Hepatocyte (in vitro differentiated cells): ENCODE measurements around the gene MED23. TPM values are rescaled to one million over a fixed set of nuclear protein-coding genes. Genes with fewer than 3 reads are reported as not detected.

ENCODE experiments used
- DNase-seq: peaks from one replicate; pipeline ENCODE4 v3.0.0-alpha.2; 2016; ENCODE audit warnings: low spot score
- H2AFZ ChIP-seq: fragments of 200-600 bp; sonication (generic); 2 replicates; pipeline ENCODE4 v1.6.0; 2016; ENCODE audit warnings: antibody characterized with exemption, mild to moderate bottlenecking
- H3K27ac ChIP-seq: fragments of 200-600 bp; sonication (generic); 2 replicates; pipeline ENCODE4 v1.5.1; 2016; ENCODE audit warnings: mild to moderate bottlenecking
- H3K27me3 ChIP-seq: fragments of 200-600 bp; sonication (generic); 2 replicates; pipeline ENCODE4 v1.6.1; 2016
- H3K36me3 ChIP-seq: fragments of 200-600 bp; sonication (generic); replicated peaks from 2 replicates; pipeline ENCODE4 v1.5.1; 2016; ENCODE audit warnings: low read depth; ENCODE audit not compliant: insufficient read depth
- H3K4me1 ChIP-seq: fragments of 200-600 bp; sonication (generic); 2 replicates; pipeline ENCODE4 v1.5.1; 2016; ENCODE audit warnings: mild to moderate bottlenecking, moderate library complexity; ENCODE audit not compliant: insufficient read depth
- H3K4me2 ChIP-seq: fragments of 200-600 bp; sonication (generic); 2 replicates; pipeline ENCODE4 v1.6.0; 2016
- H3K4me3 ChIP-seq: fragments of 200-600 bp; sonication (generic); 2 replicates; pipeline ENCODE4 v1.5.1; 2016; ENCODE audit warnings: mild to moderate bottlenecking
- H3K79me2 ChIP-seq: fragments of 200-600 bp; sonication (generic); 2 replicates; pipeline ENCODE4 v1.6.0; 2017; ENCODE audit warnings: mild to moderate bottlenecking
- H3K9me2 ChIP-seq: fragments of 200-600 bp; sonication (generic); replicated peaks from 2 replicates; pipeline ENCODE4 v1.6.0; 2017; ENCODE audit warnings: mild to moderate bottlenecking; ENCODE audit not compliant: insufficient read depth
- H3K9me3 ChIP-seq: fragments of 200-600 bp; sonication (generic); 2 replicates; pipeline ENCODE4 v1.5.1; 2016; ENCODE audit warnings: low read depth, mild to moderate bottlenecking
- H4K20me1 ChIP-seq: fragments of 200-600 bp; sonication (generic); 2 replicates; pipeline ENCODE4 v1.6.0; 2016; ENCODE audit warnings: mild to moderate bottlenecking; ENCODE audit not compliant: insufficient read depth, poor library complexity, severe bottlenecking
- CTCF ChIP-seq: fragments of 200-600 bp; sonication (generic); IDR thresholded peaks from 2 replicates; pipeline ENCODE4 v1.5.1; 2016; ENCODE audit warnings: antibody characterized with exemption, mild to moderate bottlenecking; ENCODE audit not compliant: poor library complexity
- EZH2 ChIP-seq: fragments of 200-600 bp; sonication (generic); IDR thresholded peaks from 2 replicates; pipeline ENCODE4 v1.6.1; 2016; ENCODE audit warnings: antibody characterized with exemption, mild to moderate bottlenecking, borderline replicate concordance
- EZH2phosphoT487 ChIP-seq: fragments of 200-600 bp; sonication (generic); IDR thresholded peaks from one replicate; pipeline ENCODE4 v1.6.1; 2018; ENCODE audit warnings: antibody characterized with exemption, mild to moderate bottlenecking, low read depth, moderate library complexity; ENCODE audit not compliant: unreplicated experiment, severe bottlenecking
- WGBS: methylation state at CpG from one replicate; pipeline ENCODE4 v1.1.6; 2016; ENCODE audit warnings: low lambda C conversion rate; ENCODE audit errors: missing lambda C conversion rate; 5-methylcytosine and 5-hydroxymethylcytosine counted together
- polyA plus RNA-seq: library from polyadenylated mRNA; unstranded; fragments of >200 nt; fragmentation: Nextera tagmentation; extraction: Ambion mirVana; gene quantifications from 2 replicates; pipeline ENCODE4 v1.2.1, GENCODE V29; 2016
- total RNA-seq: library from RNA; depleted of rRNA; stranded (reverse); fragments of >200 nt; gene quantifications from 2 replicates; pipeline ENCODE4 v1.2.3, GENCODE V29; 2014

Gene MED23
- total and polyA plus RNA-seq, 2 experiments from 2014 or later: 13.4 to 42.1 TPM

DNA sequence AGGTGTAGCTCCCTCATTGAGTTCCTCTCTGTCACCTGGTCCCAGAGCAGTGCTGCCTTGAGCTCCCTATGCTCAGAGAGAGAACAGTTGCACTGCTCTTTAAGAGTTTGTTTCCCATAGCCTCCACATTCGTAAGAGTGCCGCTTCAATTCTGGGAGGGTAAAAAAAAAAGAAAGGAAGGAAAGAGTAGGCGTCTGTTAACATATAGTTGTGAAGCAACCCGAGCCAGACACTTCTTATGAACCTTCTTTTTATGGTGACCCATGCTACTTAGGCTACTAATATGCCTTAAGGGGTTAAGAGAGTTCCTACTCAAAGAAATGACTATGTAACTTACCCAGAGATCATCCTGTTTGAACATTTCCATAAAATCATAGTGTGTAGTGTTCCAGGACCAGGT, 59.3 kb downstream of the MED23 start:
- H3K4me3 ChIP-seq: no peak overlapping the region
- no peak for DNase-seq
- TF ChIP-seq CTCF: no peak
- TF ChIP-seq EZH2: no peak
- TF ChIP-seq EZH2phosphoT487: no peak
- H3K79me2 ChIP-seq: no peaks in the 10 kb centered on the region
- no peaks in the 10 kb centered on the region for H4K20me1 ChIP-seq
- H3K9me2 ChIP-seq: no peaks in the 10 kb centered on the region
- WGBS: 80% methylated on average over 4 of the region's 4 CpGs
- no peaks in the 10 kb centered on the region for H3K9me3 ChIP-seq
- no peak overlapping the region for H3K27ac ChIP-seq
- H2AFZ ChIP-seq: no peak overlapping the region
- no peaks in the 10 kb centered on the region for H3K27me3 ChIP-seq
- H3K4me2 ChIP-seq: no peak overlapping the region
- H3K4me1 ChIP-seq: no peaks in the 10 kb centered on the region
- no peaks in the 10 kb centered on the region for H3K36me3 ChIP-seq

- Histone ChIP-seq H3K9me3 (no peaks in the 10 kb centered on the region), H3K27me3 (no peaks in the 10 kb centered on the region), H3K27ac (no peak overlapping the region), H3K4me1 (no peaks in the 10 kb centered on the region), H3K9me2 (no peaks in the 10 kb centered on the region), H3K4me2 (no peak overlapping the region), H3K79me2 (no peaks in the 10 kb centered on the region), H3K4me3 (no peak overlapping the region), H3K36me3 (no peaks in the 10 kb centered on the region), H2AFZ (no peak overlapping the region), H4K20me1 (no peaks in the 10 kb centered on the region)
- TF ChIP-seq EZH2 (no peak), CTCF (no peak), EZH2phosphoT487 (no peak)
- DNase-seq: no peak
- WGBS: 83% methylated on average over 2 of the region's 2 CpGs
Measured at GRCh38 chr6:131565056-131565455, 63.0 kb downstream of the MED23 start.

DNA sequence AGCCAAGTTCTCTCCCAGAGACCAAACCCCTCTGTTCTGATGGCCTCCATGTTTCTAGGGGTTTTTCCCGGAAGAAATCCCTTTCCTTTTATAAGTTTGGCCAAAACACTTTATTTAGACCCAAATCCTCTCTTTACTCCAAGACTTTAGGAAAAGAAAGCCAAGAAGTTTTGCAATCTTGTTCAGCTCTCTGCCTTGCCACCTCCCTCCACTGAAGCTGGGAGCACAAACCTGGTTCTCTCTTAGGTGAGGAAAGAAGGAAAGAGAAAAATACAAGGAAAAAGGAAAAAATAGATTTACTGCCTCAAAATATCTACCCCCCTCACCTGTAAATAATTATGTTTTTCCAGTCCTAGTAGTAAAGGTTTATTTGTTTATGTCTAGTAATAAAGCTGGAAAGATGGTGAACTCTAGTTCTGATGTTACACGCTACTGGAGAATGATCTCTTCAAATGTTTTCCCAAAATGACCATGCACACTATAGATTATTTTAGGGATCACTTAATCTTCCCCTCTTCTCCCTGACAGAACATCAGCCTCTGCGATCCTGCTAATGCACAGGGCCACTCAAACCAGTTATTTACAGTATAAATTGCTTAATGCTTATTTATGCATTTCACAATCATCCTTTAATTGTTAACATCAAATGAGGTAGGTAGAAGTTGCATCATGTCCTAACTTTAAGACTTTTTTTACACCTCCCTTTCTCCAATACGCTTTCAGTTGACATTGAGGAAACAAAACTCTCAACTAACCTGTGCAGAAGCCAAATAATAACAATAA, 65.9 kb downstream of the MED23 start:
- no peak overlapping the region for H2AFZ ChIP-seq
- H3K27me3 ChIP-seq: no peaks in the 10 kb centered on the region
- H3K4me2 ChIP-seq: no peak overlapping the region
- no peak overlapping the region for H3K27ac ChIP-seq
- no peaks in the 10 kb centered on the region for H3K4me1 ChIP-seq
- no peak overlapping the region for H3K4me3 ChIP-seq
- TF ChIP-seq EZH2phosphoT487 (no peak), CTCF (no peak)
- no peaks in the 10 kb centered on the region for H3K9me3 ChIP-seq
- H3K9me2 ChIP-seq: no peaks in the 10 kb centered on the region
- H3K36me3 ChIP-seq: no peaks in the 10 kb centered on the region
- 93% methylated on average over 4 of the region's 4 CpGs for WGBS
- DNase-seq: no peak
- no peaks in the 10 kb centered on the region for H4K20me1 ChIP-seq
- H3K79me2 ChIP-seq: no peaks in the 10 kb centered on the region
